OCI-LY3 (cell line): Measurements from ENCODE around the gene GLDN.

ENCODE experiments used
- EZH2phosphoT487 ChIP-seq: fragments of 200-600 bp; shearing (Covaris generic); IDR thresholded peaks from 2 replicates; pipeline ENCODE4 v1.6.1; 2018; ENCODE audit warnings: antibody characterized with exemption, mixed run types, low read depth
- TF ChIP-seq, protein P1 (sequence below): fragments of 200-600, 300-600 bp; sonication (generic); IDR thresholded peaks from 2 replicates; pipeline ENCODE4 v1.5.1; 2014; ENCODE audit warnings: antibody characterized with exemption, low read length, low read depth

DNA sequence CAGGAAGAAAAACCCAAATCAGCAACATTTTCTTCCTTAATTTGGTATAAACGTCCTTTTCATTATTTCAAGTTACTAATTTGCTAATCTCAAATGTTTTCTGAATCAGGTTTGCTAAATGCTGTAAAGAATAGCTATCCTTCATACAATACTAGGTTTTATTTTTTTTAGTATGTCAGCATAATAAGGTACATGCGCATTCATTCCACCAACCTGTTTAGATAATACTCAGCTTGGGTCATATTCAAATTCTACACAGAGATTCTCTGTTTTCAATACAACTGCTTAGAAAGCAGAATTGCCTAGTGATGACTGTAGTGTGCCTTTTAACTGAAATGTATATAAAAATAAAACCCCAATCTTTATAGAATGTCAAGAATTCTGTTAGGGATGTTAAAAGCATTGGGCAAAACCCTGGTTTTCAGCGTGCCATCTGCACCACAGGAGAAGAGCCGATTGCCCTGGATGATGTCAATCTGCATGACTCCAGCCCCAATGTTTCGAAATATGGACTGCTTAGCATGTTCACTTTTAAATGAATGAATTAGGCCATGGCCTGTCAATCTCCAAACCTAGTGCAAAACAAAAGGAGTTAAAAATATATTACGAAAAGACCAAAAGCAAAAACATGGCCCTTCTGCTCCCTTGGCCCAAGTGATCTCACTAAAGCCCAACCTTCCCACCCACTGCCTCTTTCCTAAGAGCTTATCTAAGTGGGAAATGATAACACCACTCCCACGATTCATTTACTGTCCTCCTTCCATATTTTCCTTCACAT, 107.4 kb downstream of the GLDN start:
- TF ChIP-seq, protein P1, sequence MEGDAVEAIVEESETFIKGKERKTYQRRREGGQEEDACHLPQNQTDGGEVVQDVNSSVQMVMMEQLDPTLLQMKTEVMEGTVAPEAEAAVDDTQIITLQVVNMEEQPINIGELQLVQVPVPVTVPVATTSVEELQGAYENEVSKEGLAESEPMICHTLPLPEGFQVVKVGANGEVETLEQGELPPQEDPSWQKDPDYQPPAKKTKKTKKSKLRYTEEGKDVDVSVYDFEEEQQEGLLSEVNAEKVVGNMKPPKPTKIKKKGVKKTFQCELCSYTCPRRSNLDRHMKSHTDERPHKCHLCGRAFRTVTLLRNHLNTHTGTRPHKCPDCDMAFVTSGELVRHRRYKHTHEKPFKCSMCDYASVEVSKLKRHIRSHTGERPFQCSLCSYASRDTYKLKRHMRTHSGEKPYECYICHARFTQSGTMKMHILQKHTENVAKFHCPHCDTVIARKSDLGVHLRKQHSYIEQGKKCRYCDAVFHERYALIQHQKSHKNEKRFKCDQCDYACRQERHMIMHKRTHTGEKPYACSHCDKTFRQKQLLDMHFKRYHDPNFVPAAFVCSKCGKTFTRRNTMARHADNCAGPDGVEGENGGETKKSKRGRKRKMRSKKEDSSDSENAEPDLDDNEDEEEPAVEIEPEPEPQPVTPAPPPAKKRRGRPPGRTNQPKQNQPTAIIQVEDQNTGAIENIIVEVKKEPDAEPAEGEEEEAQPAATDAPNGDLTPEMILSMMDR: no peak
- no peak for TF ChIP-seq EZH2phosphoT487
